DOHH2 (cell line): ENCODE results near the gene MS4A18.

Experiments used
- H3F3A ChIP-seq: fragments of 200-600 bp; sonication (generic), shearing (Covaris generic); 2 replicates; pipeline ENCODE4 v1.6.0; 2016; ENCODE audit warnings: antibody characterized with exemption, mild to moderate bottlenecking; ENCODE audit not compliant: control insufficient read depth, insufficient read depth
- H3K27ac ChIP-seq: fragments of 200-600 bp; sonication (generic); 2 replicates; pipeline ENCODE4 v1.5.1; 2014; ENCODE audit warnings: low read depth, mild to moderate bottlenecking, low read length, moderate library complexity
- H3K27me3 ChIP-seq: fragments of 200-600 bp; sonication (generic); 2 replicates; pipeline ENCODE4 v1.6.1; 2014; ENCODE audit warnings: mild to moderate bottlenecking, low read length, mixed read lengths; ENCODE audit not compliant: control insufficient read depth
- H3K36me3 ChIP-seq: fragments of 200-600 bp; sonication (generic); 2 replicates; pipeline ENCODE4 v1.6.1; 2014; ENCODE audit warnings: mild to moderate bottlenecking, low read length, moderate library complexity, mixed read lengths; ENCODE audit not compliant: control insufficient read depth
- H3K4me1 ChIP-seq: fragments of 200-600 bp; sonication (generic); 2 replicates; pipeline ENCODE4 v1.6.1; 2014; ENCODE audit warnings: mild to moderate bottlenecking, low read length, mixed read lengths; ENCODE audit not compliant: control insufficient read depth
- H3K4me2 ChIP-seq: fragments of 200-600 bp; sonication (generic); 2 replicates; pipeline ENCODE4 v1.6.0; 2014; ENCODE audit warnings: mild to moderate bottlenecking, low read length, moderate library complexity
- H3K4me3 ChIP-seq: fragments of 200-600 bp; sonication (generic); 2 replicates; pipeline ENCODE4 v1.5.1; 2014; ENCODE audit warnings: mild to moderate bottlenecking, low read length, mixed read lengths
- H3K79me2 ChIP-seq: fragments of 200-600 bp; sonication (generic); 2 replicates; pipeline ENCODE4 v1.6.1; 2014; ENCODE audit warnings: mild to moderate bottlenecking, low read length, mixed read lengths; ENCODE audit not compliant: control insufficient read depth
- H3K9me2 ChIP-seq: fragments of 200-600 bp; sonication (generic); replicated peaks from 2 replicates; pipeline ENCODE4 v1.6.1; 2014; ENCODE audit warnings: mild to moderate bottlenecking, low read length, mixed read lengths; ENCODE audit not compliant: control insufficient read depth
- H3K9me3 ChIP-seq: fragments of 200-600 bp; sonication (generic); 2 replicates; pipeline ENCODE4 v1.6.1; 2014; ENCODE audit warnings: antibody characterized with exemption, low read length, mixed read lengths; ENCODE audit not compliant: control insufficient read depth, insufficient read depth
- H4K20me1 ChIP-seq: fragments of 200-600 bp; sonication (generic); 2 replicates; pipeline ENCODE4 v1.6.0; 2014; ENCODE audit warnings: low read depth, mild to moderate bottlenecking, antibody characterized with exemption, low read length, moderate library complexity; ENCODE audit not compliant: control insufficient read depth, insufficient read depth
- CTCF ChIP-seq: fragments of 200-600 bp; sonication (generic); IDR thresholded peaks from one replicate; pipeline ENCODE4 v1.5.1; 2014; ENCODE audit warnings: antibody characterized with exemption, mild to moderate bottlenecking, low read depth, low read length; ENCODE audit not compliant: poor library complexity, severe bottlenecking
- EZH2phosphoT487 ChIP-seq: fragments of 200-600 bp; sonication (generic); IDR thresholded peaks from 2 replicates; pipeline ENCODE4 v1.6.1; 2017; ENCODE audit warnings: borderline replicate concordance, mild to moderate bottlenecking, antibody characterized with exemption, low read length, moderate library complexity, mixed read lengths

MS4A18 gene

GRCh38 chr11:60725592-60725991, 1.1 kb downstream of the MS4A18 start:
- Histone ChIP-seq H3K79me2 (no peaks in the 10 kb centered on the region), H3K4me3 (no peak overlapping the region), H3F3A (no peaks in the 10 kb centered on the region), H4K20me1 (no peaks in the 10 kb centered on the region), H3K4me1 (no peaks in the 10 kb centered on the region), H3K9me3 (no peaks in the 10 kb centered on the region), H3K4me2 (no peak overlapping the region), H3K27me3 (peaks cover 8% of the 10 kb centered on the region; the same call in 1 of the 2 replicates), H3K27ac (no peak overlapping the region), H3K36me3 (no peaks in the 10 kb centered on the region), H3K9me2 (no peaks in the 10 kb centered on the region)
- TF ChIP-seq CTCF, result no peak
- no peak for TF ChIP-seq EZH2phosphoT487

- Histone ChIP-seq H3K27ac (no peak overlapping the region), H3K9me3 (no peaks in the 10 kb centered on the region), H3K27me3 (peaks cover 8% of the 10 kb centered on the region; the same call in 1 of the 2 replicates), H3K4me1 (no peaks in the 10 kb centered on the region), H3K4me3 (no peak overlapping the region), H3K79me2 (no peaks in the 10 kb centered on the region), H4K20me1 (no peaks in the 10 kb centered on the region), H3F3A (no peaks in the 10 kb centered on the region), H3K36me3 (no peaks in the 10 kb centered on the region), H3K4me2 (no peak overlapping the region), H3K9me2 (no peaks in the 10 kb centered on the region)
- no peak for TF ChIP-seq CTCF
- TF ChIP-seq EZH2phosphoT487, result no peak
Observed at GRCh38 chr11:60731586-60731985, 7.1 kb downstream of the MS4A18 start.

- Histone ChIP-seq H3K27ac (no peak overlapping the region), H3K4me1 (no peaks in the 10 kb centered on the region), H3K79me2 (no peaks in the 10 kb centered on the region), H3F3A (no peaks in the 10 kb centered on the region), H3K4me2 (no peak overlapping the region), H4K20me1 (no peaks in the 10 kb centered on the region), H3K4me3 (no peak overlapping the region), H3K9me2 (no peaks in the 10 kb centered on the region), H3K9me3 (no peaks in the 10 kb centered on the region), H3K27me3 (0 out of 2 replicates have a peak, but pooled peaks cover 5% of the 10 kb centered on the region), H3K36me3 (no peaks in the 10 kb centered on the region)
- TF ChIP-seq EZH2phosphoT487, result no peak
- no peak for TF ChIP-seq CTCF
Observed at GRCh38 chr11:60734279-60734678, 9.8 kb downstream of the MS4A18 start.

- Histone ChIP-seq H3K4me2 (no peak overlapping the region), H3K9me2 (no peaks in the 10 kb centered on the region), H3K27me3 (0 out of 2 replicates have a peak, but pooled peaks cover 3% of the 10 kb centered on the region), H3K4me1 (no peaks in the 10 kb centered on the region), H3K27ac (no peak overlapping the region), H3K79me2 (no peaks in the 10 kb centered on the region), H4K20me1 (no peaks in the 10 kb centered on the region), H3F3A (no peaks in the 10 kb centered on the region), H3K9me3 (no peaks in the 10 kb centered on the region), H3K4me3 (no peak overlapping the region), H3K36me3 (no peaks in the 10 kb centered on the region)
- TF ChIP-seq EZH2phosphoT487 (no peak), CTCF (no peak)
Observed at GRCh38 chr11:60739114-60739513, 14.6 kb downstream of the MS4A18 start.
